AG10803 (cell line): ENCODE measurements around the gene SLC1A2.
A peak's percentile ranks its signal among the peaks of the same experiment; 100 is the strongest.

Experiments used
- DNase-seq: peaks from one replicate; pipeline ENCODE4 v3.0.0; 2010; ENCODE audit warnings: low read depth
- H3K4me3 ChIP-seq: 2 replicates; pipeline ENCODE4 v1.5.1; 2011; ENCODE audit warnings: mild to moderate bottlenecking, low read length, control low read depth
- CTCF ChIP-seq: conservative IDR thresholded peaks from 2 replicates; pipeline ENCODE4 v1.5.1; 2011; ENCODE audit warnings: mild to moderate bottlenecking, low read length, control low read depth, inconsistent platforms

The SLC1A2 gene

GRCh38 chr11:35211952-35212351 is 207.4 kb downstream of the SLC1A2 start:
- DNase-seq: no peak
- H3K4me3 ChIP-seq: no peak overlapping the region
- no peak for TF ChIP-seq CTCF

GRCh38 chr11:35210876-35211546 is 208.3 kb downstream of the SLC1A2 start:
- no peak overlapping the region for H3K4me3 ChIP-seq
- peak; percentile 17 for DNase-seq
- no peak for TF ChIP-seq CTCF

GRCh38 chr11:35208795-35209194 is 210.6 kb downstream of the SLC1A2 start:
- no peak overlapping the region for H3K4me3 ChIP-seq
- no peak for DNase-seq
- TF ChIP-seq CTCF: no peak

- no peak for TF ChIP-seq CTCF
- H3K4me3 ChIP-seq: no peak overlapping the region
- no peak for DNase-seq
Observed at GRCh38 chr11:35207471-35208403, 211.6 kb downstream of the SLC1A2 start.

GRCh38 chr11:35206616-35207015 is 212.7 kb downstream of the SLC1A2 start:
- no peak for DNase-seq
- no peak overlapping the region for H3K4me3 ChIP-seq
- no peak for TF ChIP-seq CTCF

GRCh38 chr11:35204614-35205013 is 214.7 kb downstream of the SLC1A2 start:
- DNase-seq: no peak
- no peak overlapping the region for H3K4me3 ChIP-seq
- no peak for TF ChIP-seq CTCF
